Endothelial cell of umbilical vein (primary cell): ENCODE data around the gene PTPRE. TPM values are rescaled to one million over a fixed set of nuclear protein-coding genes. Genes with fewer than 3 reads are reported as not detected.

ENCODE experiments used
- BruUV-seq: library from RNA; stranded (reverse); fragments of 400-500 nt; replicated peaks from 2 replicates; lab custom pipeline; 2021; lab: Mats Ljungman, UMichigan
- CTCF ChIA-PET: fragments of 300-600, 350-600 bp; sonication (Branson Sonifier 250); formaldehyde crosslinking; loops from one replicate; lab custom pipeline; 2021; ENCODE audit warnings: antibody characterized with exemption, inconsistent platforms; lab: Charles Lee
- POLR2A ChIA-PET: fragments of 300-600, 350-600 bp; sonication (Branson Sonifier 250); formaldehyde crosslinking; loops from one replicate; lab custom pipeline; 2021; ENCODE audit warnings: antibody characterized with exemption, inconsistent platforms; lab: Charles Lee
- DNase-seq: peaks from one replicate; pipeline ENCODE4 v3.0.0-alpha.2; 2011; ENCODE audit warnings: low read depth, low spot score
- FAIRE-seq: peaks from 2 replicates; lab custom pipeline; 2011; peaks lifted over from hg19 to GRCh38; lab: Jason Lieb, UNC
- H2AFZ ChIP-seq: 2 replicates; pipeline ENCODE4 v1.6.0; 2012; ENCODE audit warnings: low read depth, low read length, control low read depth, inconsistent platforms
- H3K27ac ChIP-seq: 2 replicates; pipeline ENCODE4 v1.5.1; 2011; ENCODE audit warnings: low read depth, mild to moderate bottlenecking, control low read depth, low read length, moderate library complexity; ENCODE audit not compliant: insufficient read depth
- H3K27me3 ChIP-seq, 2 experiments: 2 replicates each; pipeline versions ENCODE4 v1.6.0 to v1.6.1; 2011; ENCODE audit warnings: low read length in 2 of 2, mixed read lengths in 1 of 2; ENCODE audit not compliant: control insufficient read depth in 2 of 2, insufficient read depth in 2 of 2
- H3K36me3 ChIP-seq, 2 experiments: 2 replicates in 1 of 2; 3 replicates in 1 of 2; pipeline ENCODE4 v1.5.1; 2011; ENCODE audit warnings: low read length in 2 of 2, mild to moderate bottlenecking in 1 of 2, moderate library complexity in 1 of 2; ENCODE audit not compliant: control insufficient read depth in 2 of 2, insufficient read depth in 2 of 2; ENCODE audit errors: extremely low read depth in 1 of 2
- H3K4me1 ChIP-seq: 3 replicates; pipeline ENCODE4 v1.5.1; 2011; ENCODE audit warnings: mild to moderate bottlenecking, low read length; ENCODE audit not compliant: control insufficient read depth, insufficient read depth; ENCODE audit errors: extremely low read depth
- H3K4me2 ChIP-seq: 2 replicates; pipeline ENCODE4 v1.6.1; 2011; ENCODE audit warnings: low read length, control low read depth, mixed read lengths; ENCODE audit not compliant: insufficient read depth
- H3K4me3 ChIP-seq, 3 experiments: fragments of 200-600 bp in 1 of 3; sonication (generic), shearing (Covaris generic) in 1 of 3; replicated peaks in 1 of 3; 2 replicates each; pipeline ENCODE4 v1.5.1; 2011 to 2016; ENCODE audit warnings: control low read depth in 3 of 3, low read length in 3 of 3, mild to moderate bottlenecking in 2 of 3, inconsistent platforms in 1 of 3, low read depth in 1 of 3, moderate library complexity in 1 of 3; ENCODE audit not compliant: insufficient read depth in 1 of 3
- H3K79me2 ChIP-seq: 2 replicates; pipeline ENCODE4 v1.6.0; 2012; ENCODE audit warnings: low read length, inconsistent platforms; ENCODE audit not compliant: control insufficient read depth, insufficient read depth
- H3K9ac ChIP-seq: replicated peaks from 2 replicates; pipeline ENCODE3; 2011; ENCODE audit warnings: low read length, control low read depth; ENCODE audit not compliant: insufficient read depth; ENCODE audit errors: extremely low read depth
- H3K9me1 ChIP-seq: replicated peaks from 3 replicates; pipeline ENCODE4 v1.6.0; 2011; ENCODE audit warnings: mild to moderate bottlenecking, low read length; ENCODE audit not compliant: control insufficient read depth, insufficient read depth; ENCODE audit errors: extremely low read depth
- H3K9me3 ChIP-seq: replicated peaks from 2 replicates; pipeline ENCODE4 v1.5.1; 2012; ENCODE audit warnings: low read length, inconsistent platforms; ENCODE audit not compliant: control insufficient read depth, insufficient read depth
- H4K20me1 ChIP-seq: replicated peaks from 2 replicates; pipeline ENCODE3; 2011; ENCODE audit warnings: mild to moderate bottlenecking, low read length; ENCODE audit not compliant: control insufficient read depth, insufficient read depth; ENCODE audit errors: extremely low read depth
- CTCF ChIP-seq, 2 donors: IDR thresholded peaks; 1 replicate in 1 of 2; 2 replicates in 1 of 2; pipeline ENCODE4 v1.5.1; 2011; ENCODE audit warnings: low read length in 2 of 2, mild to moderate bottlenecking in 2 of 2, moderate library complexity in 2 of 2, control low read depth in 1 of 2, inconsistent platforms in 1 of 2, low read depth in 1 of 2; ENCODE audit not compliant: insufficient read depth in 1 of 2; ENCODE audit errors: extremely low read depth in 1 of 2
- EZH2 ChIP-seq: IDR thresholded peaks from 2 replicates; pipeline ENCODE4 v1.6.1; 2012; ENCODE audit warnings: borderline replicate concordance, low read depth, mild to moderate bottlenecking, moderate library complexity, low read length, inconsistent platforms; ENCODE audit not compliant: severe bottlenecking
- FOS ChIP-seq: IDR thresholded peaks from 2 replicates; pipeline ENCODE4 v1.6.1; 2011; ENCODE audit warnings: mild to moderate bottlenecking, low read length, moderate library complexity, borderline replicate concordance; ENCODE audit not compliant: insufficient read depth
- GATA2 ChIP-seq: IDR thresholded peaks from 2 replicates; pipeline ENCODE4 v1.7.0; 2011; ENCODE audit warnings: low read depth, mild to moderate bottlenecking, moderate library complexity, mixed read lengths, low read length; ENCODE audit not compliant: insufficient read length, insufficient read depth
- JUN ChIP-seq: IDR thresholded peaks from 2 replicates; pipeline ENCODE4 v1.6.1; 2011; ENCODE audit warnings: borderline replicate concordance, low read depth; ENCODE audit not compliant: insufficient read length, insufficient read depth
- MAX ChIP-seq: IDR thresholded peaks from 2 replicates; pipeline ENCODE4 v1.6.1; 2011; ENCODE audit not compliant: insufficient read depth, insufficient read length
- MYC ChIP-seq: IDR thresholded peaks from one replicate; pipeline ENCODE4 v1.6.1; 2011; ENCODE audit warnings: mild to moderate bottlenecking, low read depth, low read length
- POLR2A ChIP-seq: IDR thresholded peaks from 2 replicates; pipeline ENCODE4 v1.6.1; 2012; ENCODE audit warnings: low read depth, mild to moderate bottlenecking, control low read depth, low read length
- POLR2AphosphoS5 ChIP-seq: IDR thresholded peaks from 2 replicates; pipeline ENCODE4 v1.6.1; 2012; ENCODE audit warnings: low read depth, mild to moderate bottlenecking, control low read depth, low read length, moderate library complexity; ENCODE audit not compliant: insufficient read depth
- dilution Hi-C: fragments of 300-500 bp; cut with MboI; formaldehyde crosslinking; loops from one replicate; pipeline ENCODE4 v1.15.0; 2019; ENCODE audit warnings: low sequenced_read_pairs; ENCODE audit not compliant: extremely low pct_ligation_motif_present
- intact Hi-C: fragments of 100-400 bp; cut with micrococcal nuclease; formaldehyde crosslinking; loops from one replicate; pipeline ENCODE4 v1.10.0; 2022
- polyA plus RNA-seq, 4 experiments: library from polyadenylated mRNA; depleted of rRNA in 3 of 4; stranded (reverse) in 3 of 4; unstranded in 1 of 4; fragments of >200 nt; gene quantifications; 2 replicates each; pipeline versions ENCODE4 v1.2.1 to v1.2.3, GENCODE V29; 2011 to 2012; ENCODE audit warnings: missing spikeins in 1 of 4
- total RNA-seq: library from RNA; stranded (reverse); gene quantifications from 2 replicates; pipeline ENCODE4 v1.2.3, GENCODE V29; 2021

The PTPRE gene
- total and polyA plus RNA-seq, 2 donors (not counting 3 experiments of a cell fraction or from before 2014, with no cell fraction given) = 37.3 to 116 TPM

GRCh38 chr10:127897177-127897576 lies 9.7 kb upstream of the PTPRE start:
- BruUV-seq = no TSS peak

More at GRCh38 chr10:127897177-127897576, 9.7 kb upstream of the PTPRE start:
- DNase-seq (no peak), FAIRE-seq (no peak)
- Histone ChIP-seq H3K9me1 (no peaks in the 10 kb centered on the region), H3K4me2 (no peak overlapping the region), H3K4me1 (no peaks in the 10 kb centered on the region), H3K27me3 (peaks cover 0 to 6% of the 10 kb centered on the region in 2 experiments), H3K9ac (no peak overlapping the region), H3K4me3 (no peak overlapping the region), H2AFZ (no peak overlapping the region), H4K20me1 (no peaks in the 10 kb centered on the region), H3K36me3 (no peaks in the 10 kb centered on the region), H3K27ac (no peak overlapping the region), H3K79me2 (no peaks in the 10 kb centered on the region), H3K9me3 (no peaks in the 10 kb centered on the region)
- intact Hi-C loops = no loop called here
- dilution Hi-C loops = no loop called here
- CTCF ChIA-PET = interaction anchor here (1.2 kb wide), 1 partner anchor 10 kb away, joined by 3 read pairs; no protein-coding TSS in a partner anchor
- POLR2A ChIA-PET = no interaction called here
- TF ChIP-seq JUN (no peak), MYC (no peak), POLR2A (no peak), GATA2 (no peak), POLR2AphosphoS5 (no peak), CTCF (IDR thresholded peaks at IDR 0.05; ENCODE audit: extremely low read depth in 1 of 2, insufficient read depth in 1 of 2, low read depth in 1 of 2, low read length in 2 of 2) (no peak), EZH2 (no peak), FOS (no peak), MAX (no peak)
